BJ (cell line): ENCODE measurements around the gene CEPT1. TPM values are rescaled to one million over a fixed set of nuclear protein-coding genes. Genes with fewer than 3 reads are reported as not detected.
A peak's percentile ranks its signal among the peaks of the same experiment; 100 is the strongest.

Experiments used
- CTCF ChIA-PET: fragments of 350-600 bp; formaldehyde crosslinking; extraction: SDS; loops from one replicate; lab custom pipeline; 2021; ENCODE audit warnings: antibody characterized with exemption, inconsistent platforms; lab: Yijun Ruan, JAX
- POLR2A ChIA-PET: fragments of 300-600 bp; sonication (Branson Sonifier 250); formaldehyde crosslinking; extraction: SDS; loops from one replicate; lab custom pipeline; 2021; ENCODE audit warnings: antibody characterized with exemption; lab: Charles Lee
- DNase-seq: peaks from one replicate; pipeline ENCODE4 v3.0.0-alpha.2; 2011; ENCODE audit warnings: low read depth
- H3K27me3 ChIP-seq: 2 replicates; pipeline ENCODE4 v1.6.0; 2011; ENCODE audit warnings: low read length; ENCODE audit not compliant: control insufficient read depth, insufficient read depth
- H3K36me3 ChIP-seq: 2 replicates; pipeline ENCODE4 v1.5.1; 2011; ENCODE audit warnings: low read length; ENCODE audit not compliant: control insufficient read depth, insufficient read depth
- H3K4me3 ChIP-seq: 2 replicates; pipeline ENCODE4 v1.5.1; 2011; ENCODE audit warnings: low read depth, mild to moderate bottlenecking, control low read depth, low read length
- polyA plus RNA-seq: library from polyadenylated mRNA; depleted of rRNA; stranded (reverse); fragments of >200 nt; gene quantifications from 2 replicates; pipeline ENCODE4 v1.2.3, GENCODE V29; 2011
- TF ChIP-seq, protein P1 (sequence below): IDR thresholded peaks from 2 replicates; pipeline ENCODE4 v1.5.1; 2011; ENCODE audit warnings: low read depth, mild to moderate bottlenecking, control low read depth, inconsistent platforms, low read length, moderate library complexity; ENCODE audit not compliant: insufficient read depth

Gene CEPT1
- polyA plus RNA-seq, 1 experiment, result 15.5 TPM

DNA sequence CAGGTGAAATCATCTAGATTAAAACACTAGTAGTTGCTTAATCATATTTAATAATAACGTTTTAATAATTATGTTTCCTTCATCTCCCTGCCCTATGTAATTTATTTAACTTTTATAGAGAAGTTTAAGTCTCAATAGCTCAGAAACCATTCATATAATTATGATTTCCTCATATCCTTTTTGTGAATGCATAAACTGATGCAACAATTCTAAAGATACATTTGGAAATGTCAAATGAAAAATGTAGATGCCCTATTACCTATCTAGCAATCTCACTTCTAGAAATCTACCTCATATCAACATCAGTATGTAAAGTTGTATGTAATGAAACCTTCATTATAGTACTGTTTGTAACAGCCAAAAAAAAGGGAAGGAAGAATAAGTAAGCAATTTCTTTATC lies 10.6 kb upstream of the CEPT1 start:
- TF ChIP-seq, protein P1, sequence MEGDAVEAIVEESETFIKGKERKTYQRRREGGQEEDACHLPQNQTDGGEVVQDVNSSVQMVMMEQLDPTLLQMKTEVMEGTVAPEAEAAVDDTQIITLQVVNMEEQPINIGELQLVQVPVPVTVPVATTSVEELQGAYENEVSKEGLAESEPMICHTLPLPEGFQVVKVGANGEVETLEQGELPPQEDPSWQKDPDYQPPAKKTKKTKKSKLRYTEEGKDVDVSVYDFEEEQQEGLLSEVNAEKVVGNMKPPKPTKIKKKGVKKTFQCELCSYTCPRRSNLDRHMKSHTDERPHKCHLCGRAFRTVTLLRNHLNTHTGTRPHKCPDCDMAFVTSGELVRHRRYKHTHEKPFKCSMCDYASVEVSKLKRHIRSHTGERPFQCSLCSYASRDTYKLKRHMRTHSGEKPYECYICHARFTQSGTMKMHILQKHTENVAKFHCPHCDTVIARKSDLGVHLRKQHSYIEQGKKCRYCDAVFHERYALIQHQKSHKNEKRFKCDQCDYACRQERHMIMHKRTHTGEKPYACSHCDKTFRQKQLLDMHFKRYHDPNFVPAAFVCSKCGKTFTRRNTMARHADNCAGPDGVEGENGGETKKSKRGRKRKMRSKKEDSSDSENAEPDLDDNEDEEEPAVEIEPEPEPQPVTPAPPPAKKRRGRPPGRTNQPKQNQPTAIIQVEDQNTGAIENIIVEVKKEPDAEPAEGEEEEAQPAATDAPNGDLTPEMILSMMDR, result no peak
- DNase-seq, result no peak
- no peak overlapping the region for H3K4me3 ChIP-seq
- peaks cover 1% of the 10 kb centered on the region; the same call in 1 of the 2 replicates for H3K36me3 ChIP-seq
- H3K27me3 ChIP-seq, result no peaks in the 10 kb centered on the region
- POLR2A ChIA-PET, result no interaction called here
- CTCF ChIA-PET, result no interaction called here

DNA sequence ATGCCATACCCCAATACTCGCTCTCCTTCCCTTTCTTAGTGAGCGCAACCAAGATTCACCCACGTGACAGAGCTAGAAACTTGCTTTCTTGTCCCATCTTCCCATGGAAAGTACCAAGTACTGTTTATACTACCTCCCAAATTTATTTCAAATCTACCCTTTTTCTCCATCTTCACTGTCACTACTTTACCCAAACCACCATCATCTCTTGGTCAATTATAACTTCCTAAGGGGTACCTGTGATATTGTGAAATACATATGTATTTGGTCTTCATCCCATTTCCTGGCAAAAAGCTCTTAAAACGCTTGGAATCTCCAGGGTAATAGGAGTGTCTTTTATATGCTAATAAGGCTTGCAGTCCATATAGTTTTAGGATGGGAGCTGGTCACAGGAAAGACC lies 8.3 kb upstream of the CEPT1 start:
- H3K4me3 ChIP-seq, result no peak overlapping the region
- no peaks in the 10 kb centered on the region for H3K27me3 ChIP-seq
- POLR2A ChIA-PET, result no interaction called here
- peaks cover 1% of the 10 kb centered on the region; the same call in 1 of the 2 replicates for H3K36me3 ChIP-seq
- CTCF ChIA-PET, result no interaction called here
- TF ChIP-seq, protein P1, result no peak
- no peak for DNase-seq

DNA sequence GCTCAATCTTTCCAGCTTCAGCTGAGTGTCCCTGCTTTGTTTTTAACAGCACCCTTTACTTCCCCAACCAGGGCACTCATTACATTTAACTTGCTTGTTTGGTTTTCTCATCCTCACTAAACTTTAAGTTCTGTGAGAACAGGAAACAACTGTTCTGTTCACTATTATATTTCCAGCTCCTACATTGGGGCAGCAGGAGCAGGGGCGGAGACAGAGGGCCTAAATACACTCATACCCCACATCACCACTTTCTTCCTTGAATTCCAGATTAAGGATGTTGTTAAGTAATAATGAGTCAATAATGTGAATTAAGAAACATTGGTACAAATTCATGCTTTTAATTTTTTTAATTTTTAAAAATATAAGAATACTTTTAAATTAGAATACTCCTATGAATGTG lies 6.2 kb upstream of the CEPT1 start:
- ChIA-PET POLR2A (no interaction called here), CTCF (no interaction called here)
- no peak for DNase-seq
- no peaks in the 10 kb centered on the region; the same call in 1 of the 2 replicates for H3K36me3 ChIP-seq
- no peaks in the 10 kb centered on the region for H3K27me3 ChIP-seq
- TF ChIP-seq, protein P1, result no peak
- H3K4me3 ChIP-seq, result no peak overlapping the region

DNA sequence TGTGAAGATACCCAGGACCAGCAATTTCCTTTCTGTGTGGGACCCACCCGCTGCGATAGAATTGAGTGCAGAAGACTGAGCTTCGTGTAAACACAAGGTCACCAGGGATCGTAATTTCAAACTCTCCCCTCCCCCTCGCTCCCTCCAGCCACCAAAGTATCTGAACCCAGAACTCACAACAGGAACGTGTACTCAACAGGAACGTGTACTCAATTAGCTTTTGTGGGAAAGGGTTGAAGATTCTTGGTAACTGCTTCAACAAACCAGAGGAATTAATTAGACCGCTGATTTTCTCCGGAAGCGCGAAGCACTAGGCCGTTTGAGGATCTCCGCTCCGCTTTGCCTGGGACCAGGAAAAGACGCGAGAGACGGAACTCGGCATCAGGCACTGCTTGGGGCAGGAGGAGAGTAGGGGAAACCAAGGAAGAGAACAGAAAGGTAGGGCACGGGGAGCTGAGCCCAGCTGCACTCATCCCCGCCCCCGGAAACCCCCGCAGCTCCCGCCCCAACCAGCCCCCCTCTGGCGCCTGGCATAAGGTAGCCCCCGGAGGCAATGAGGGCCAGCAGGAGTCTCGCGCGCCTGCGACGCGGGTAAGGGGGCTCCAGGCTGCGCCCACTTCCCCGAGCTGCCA lies 583 bp upstream of the CEPT1 start:
- POLR2A ChIA-PET, result interaction anchor here (0.5 kb wide), 1 partner anchor 1766 kb away, joined by 3 read pairs; no protein-coding TSS in a partner anchor
- DNase-seq, result peak; percentile 3
- CTCF ChIA-PET, result interaction anchor here (0.8 to 1.3 kb wide), 4 partner anchors 17 to 260 kb away, joined by 3 to 5 read pairs (median 4); partner anchors contain the start of gene CHI3L2
- H3K27me3 ChIP-seq, result no peaks in the 10 kb centered on the region
- H3K36me3 ChIP-seq, result no peaks in the 10 kb centered on the region; the same call in 1 of the 2 replicates
- TF ChIP-seq, protein P1, result no peak
- H3K4me3 ChIP-seq, result peak overlapping the region; percentile 89

DNA sequence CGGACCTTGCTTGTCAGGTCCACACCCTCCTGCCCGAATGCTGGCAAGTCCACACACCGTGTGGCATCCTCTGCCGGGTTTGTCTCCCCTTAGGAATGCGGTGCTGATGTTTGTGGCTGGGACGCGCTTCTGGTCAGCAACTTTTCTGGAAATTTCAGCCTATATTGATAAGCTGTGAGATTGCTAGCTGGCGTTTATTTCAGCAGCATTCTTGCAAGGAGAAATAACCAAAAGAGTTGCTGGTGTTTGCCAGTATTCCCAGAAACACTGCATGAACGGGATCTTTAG lies 601 bp downstream of the CEPT1 start:
- H3K27me3 ChIP-seq, result no peaks in the 10 kb centered on the region
- POLR2A ChIA-PET, result no interaction called here
- DNase-seq, result peak; percentile 9
- H3K4me3 ChIP-seq, result peak overlapping the region; percentile 89
- CTCF ChIA-PET, result no interaction called here
- H3K36me3 ChIP-seq, result no peaks in the 10 kb centered on the region; the same call in 1 of the 2 replicates
- TF ChIP-seq, protein P1, result no peak
